Right renal cortex interstitium (tissue), 3 donors: ENCODE results near the gene CNTNAP3B. TPM values are rescaled to one million over a fixed set of nuclear protein-coding genes. Genes with fewer than 3 reads are reported as not detected.
"Not testable (repeated sequence)": the region's sequence is repeated elsewhere in the genome, so short reads cannot be mapped to it uniquely, and the experiment has no call there.

Experiments
- DNase-seq, 3 donors: peaks; one replicate each; pipeline ENCODE4 v3.0.0-alpha.2; 2013; ENCODE audit warnings: low read depth in 3 of 3, low spot score in 2 of 3
- polyA plus RNA-seq, 3 donors: library from polyadenylated mRNA; unstranded; fragments of 120-200 nt; gene quantifications; one replicate each; pipeline ENCODE4 v1.2.1, GENCODE V29; 2013; ENCODE audit not compliant: insufficient read length in 3 of 3

CNTNAP3B gene
- polyA plus RNA-seq, 3 donors: 9.2 to 14.0 (median 12.8) TPM

- DNase-seq: not testable (repeated sequence)
Measured at GRCh38 chr9:41980271-41980670, 149.0 kb downstream of the CNTNAP3B start.

GRCh38 chr9:41977965-41978600, 151.1 kb downstream of the CNTNAP3B start:
- DNase-seq: not testable (repeated sequence)

- DNase-seq: not testable (repeated sequence)
Measured at GRCh38 chr9:41974906-41975305, 154.3 kb downstream of the CNTNAP3B start.

- DNase-seq: not testable (repeated sequence)
Measured at GRCh38 chr9:41953007-41953406, 176.2 kb downstream of the CNTNAP3B start.

- not testable (repeated sequence) for DNase-seq
Measured at GRCh38 chr9:41941738-41942137, 187.5 kb downstream of the CNTNAP3B start.

- not testable (repeated sequence) for DNase-seq
Measured at GRCh38 chr9:41938143-41938542, 191.1 kb downstream of the CNTNAP3B start.

GRCh38 chr9:41935727-41936126, 193.5 kb downstream of the CNTNAP3B start:
- not testable (repeated sequence) for DNase-seq

- not testable (repeated sequence) for DNase-seq
Measured at GRCh38 chr9:41929172-41929571, 200.1 kb downstream of the CNTNAP3B start.

GRCh38 chr9:41917374-41917773, 211.9 kb downstream of the CNTNAP3B start:
- not testable (repeated sequence) for DNase-seq

- not testable (repeated sequence) for DNase-seq
Measured at GRCh38 chr9:41905488-41905887, 223.7 kb downstream of the CNTNAP3B start.

- not testable (repeated sequence) for DNase-seq
Measured at GRCh38 chr9:41902762-41903161, 226.5 kb downstream of the CNTNAP3B start.

GRCh38 chr9:41898720-41899343, 230.4 kb downstream of the CNTNAP3B start:
- DNase-seq: not testable (repeated sequence)

GRCh38 chr9:41874557-41874956, 254.7 kb downstream of the CNTNAP3B start:
- not testable (repeated sequence) for DNase-seq

- DNase-seq: not testable (repeated sequence)
Measured at GRCh38 chr9:41855422-41855821, 273.8 kb downstream of the CNTNAP3B start.

- DNase-seq: not testable (repeated sequence)
Measured at GRCh38 chr9:41851848-41852740, 277.1 kb downstream of the CNTNAP3B start.

GRCh38 chr9:41847829-41848228, 281.4 kb downstream of the CNTNAP3B start:
- DNase-seq: not testable (repeated sequence)

Other genes starting within 250 kb of the CNTNAP3B start
- not detected for gene SPATA31A6, start 54.2 kb upstream of the CNTNAP3B start, polyA plus RNA-seq